Panc1 (cell line): ENCODE results near the gene SLC25A13. TPM values are rescaled to one million over a fixed set of nuclear protein-coding genes. Genes with fewer than 3 reads are reported as not detected.

ENCODE experiments used
- ATAC-seq: fragments of 200-7000 bp; cut with Tn5 transposase; 2 replicates; pipeline ENCODE4 v1.9.1; 2020; ENCODE audit warnings: mild to moderate bottlenecking, moderate library complexity
- BruUV-seq: library from RNA; stranded (reverse); fragments of 400-500 nt; replicated peaks from 2 replicates; lab custom pipeline; 2021; lab: Mats Ljungman, UMichigan
- CTCF ChIA-PET: fragments of 300-600 bp; sonication (Branson Sonifier 250); formaldehyde crosslinking; loops from one replicate; lab custom pipeline; 2022; ENCODE audit warnings: antibody characterized with exemption; lab: Charles Lee
- POLR2A ChIA-PET: fragments of 300-600 bp; sonication (Branson Sonifier 250); formaldehyde crosslinking; loops from one replicate; lab custom pipeline; 2022; ENCODE audit warnings: antibody characterized with exemption; lab: Charles Lee
- DNase-seq: peaks from one replicate; pipeline ENCODE4 v3.0.0-alpha.2; 2010; ENCODE audit warnings: low read depth, low spot score
- H3K27ac ChIP-seq: 2 replicates; pipeline ENCODE4 v1.5.1; 2011; ENCODE audit warnings: mild to moderate bottlenecking, low read length, inconsistent platforms
- H3K27me3 ChIP-seq: fragments of 200-500 bp; sonication (Bioruptor generic); 2 replicates; pipeline ENCODE4 v1.6.0; 2014; ENCODE audit warnings: low read length, inconsistent platforms; ENCODE audit not compliant: control insufficient read depth, insufficient read depth
- H3K36me3 ChIP-seq: fragments of 200-500 bp; sonication (Bioruptor generic); 2 replicates; pipeline ENCODE4 v1.5.1; 2014; ENCODE audit warnings: inconsistent platforms, mild to moderate bottlenecking, low read length, moderate library complexity; ENCODE audit not compliant: control insufficient read depth, insufficient read depth
- H3K4me1 ChIP-seq: 2 replicates; pipeline ENCODE4 v1.5.1; 2011; ENCODE audit warnings: inconsistent platforms, mild to moderate bottlenecking, low read length, moderate library complexity; ENCODE audit not compliant: control insufficient read depth, insufficient read depth
- H3K4me3 ChIP-seq, 2 experiments: 2 replicates each; pipeline ENCODE4 v1.5.1; 2011 to 2012; ENCODE audit warnings: low read depth in 2 of 2, low read length in 2 of 2, mild to moderate bottlenecking in 2 of 2, inconsistent platforms in 1 of 2, moderate library complexity in 1 of 2
- H3K9me3 ChIP-seq: fragments of 200-500 bp; sonication (Bioruptor generic); 2 replicates; pipeline ENCODE4 v1.5.1; 2014; ENCODE audit warnings: low read depth, mild to moderate bottlenecking, inconsistent platforms, low read length, moderate library complexity; ENCODE audit not compliant: control insufficient read depth, insufficient read depth
- CTCF ChIP-seq: fragments of 450-650 bp; IDR thresholded peaks from 2 replicates; pipeline ENCODE4 v1.5.1; 2017; ENCODE audit warnings: mild to moderate bottlenecking
- POLR2AphosphoS5 ChIP-seq: IDR thresholded peaks from 2 replicates; pipeline ENCODE4 v1.6.1; 2012; ENCODE audit warnings: mild to moderate bottlenecking, low read depth, low read length, moderate library complexity
- REST ChIP-seq, 2 experiments: IDR thresholded peaks; 2 replicates each; pipeline ENCODE4 v1.6.1; 2011 to 2012; ENCODE audit warnings: low read depth in 2 of 2, control low read depth in 1 of 2, low read length in 1 of 2, mild to moderate bottlenecking in 1 of 2, moderate library complexity in 1 of 2; ENCODE audit not compliant: insufficient read depth in 1 of 2
- SIN3A ChIP-seq: IDR thresholded peaks from 2 replicates; pipeline ENCODE4 v1.6.1; 2012; ENCODE audit warnings: low read depth, mild to moderate bottlenecking, low read length, moderate library complexity, borderline replicate concordance; ENCODE audit not compliant: insufficient read depth
- TCF7L2 ChIP-seq: IDR thresholded peaks from 2 replicates; pipeline ENCODE4 v1.6.1; 2011; ENCODE audit warnings: mild to moderate bottlenecking, low read depth, low read length, inconsistent platforms
- in situ Hi-C: cut with HindIII; loops from 2 replicates; pipeline ENCODE4 v1.10.0; 2016; ENCODE audit warnings: low sequenced_read_pairs, low pct_unique_long_range_greater_than_20kb
- intact Hi-C: fragments of 100-400 bp; cut with micrococcal nuclease; formaldehyde crosslinking; loops from one replicate; pipeline ENCODE4 v1.10.0; 2022; ENCODE audit not compliant: unreplicated experiment
- total RNA-seq: library from RNA; stranded (reverse); gene quantifications from one replicate; pipeline ENCODE4 v1.2.1, GENCODE V29; 2021; ENCODE audit not compliant: unreplicated experiment

The SLC25A13 gene
- total RNA-seq, 1 experiment from 2014 or later: 69.4 TPM

- BruUV-seq: no TSS peak
- Histone ChIP-seq H3K4me1 (no peaks in the 10 kb centered on the region), H3K4me3 (no peak overlapping the region), H3K9me3 (no peaks in the 10 kb centered on the region), H3K36me3 (peaks cover 4% of the 10 kb centered on the region), H3K27ac (no peak overlapping the region), H3K27me3 (no peaks in the 10 kb centered on the region)
- intact Hi-C loops (no loop called here), in situ Hi-C loops (no loop called here)
- DNase-seq: no peak
- ChIA-PET POLR2A (no interaction called here), CTCF (no interaction called here)
- TF ChIP-seq REST (IDR thresholded peaks at IDR 0.05; ENCODE audit: insufficient read depth in 1 of 2, low read depth in 2 of 2, low read length in 1 of 2): no peak
- TF ChIP-seq SIN3A: no peak
- TF ChIP-seq POLR2AphosphoS5: no peak
- TF ChIP-seq TCF7L2: no peak
- no peak for TF ChIP-seq CTCF
- no peak for ATAC-seq
Observed at GRCh38 chr7:96118449-96119001, 203.4 kb downstream of the SLC25A13 start.

- BruUV-seq: no TSS peak
- Histone ChIP-seq H3K4me1 (no peaks in the 10 kb centered on the region), H3K4me3 (no peak overlapping the region), H3K36me3 (peaks cover 4% of the 10 kb centered on the region), H3K27ac (no peak overlapping the region), H3K27me3 (no peaks in the 10 kb centered on the region), H3K9me3 (no peaks in the 10 kb centered on the region)
- no peak for TF ChIP-seq SIN3A
- TF ChIP-seq REST (IDR thresholded peaks at IDR 0.05; ENCODE audit: insufficient read depth in 1 of 2, low read depth in 2 of 2, low read length in 1 of 2): no peak
- TF ChIP-seq POLR2AphosphoS5: no peak
- no peak for TF ChIP-seq TCF7L2
- TF ChIP-seq CTCF: no peak
- intact Hi-C loops (no loop called here), in situ Hi-C loops (no loop called here)
- CTCF ChIA-PET: no interaction called here
- DNase-seq (no peak), ATAC-seq (no peak)
- POLR2A ChIA-PET: no interaction called here
Observed at GRCh38 chr7:96116173-96116572, 205.7 kb downstream of the SLC25A13 start.
